Nephron progenitor cell (in vitro differentiated cells): ENCODE results near the gene PLEKHS1.

Experiments used
- DNase-seq: peaks from one replicate; pipeline ENCODE4 v3.0.0; 2021
- H3K27ac Mint-ChIP-seq: 2 replicates; pipeline ENCODE4 v1.8.0; 2021; ENCODE audit warnings: mild to moderate bottlenecking, moderate library complexity, mixed read lengths
- H3K27me3 Mint-ChIP-seq: 2 replicates; pipeline ENCODE4 v1.8.0; 2021; ENCODE audit warnings: mild to moderate bottlenecking, low read depth, mixed read lengths; ENCODE audit not compliant: poor library complexity
- H3K36me3 Mint-ChIP-seq: 2 replicates; pipeline ENCODE4 v1.8.0; 2021; ENCODE audit warnings: low read depth, mixed read lengths
- H3K4me1 Mint-ChIP-seq: 2 replicates; pipeline ENCODE4 v1.8.0; 2021; ENCODE audit warnings: mixed read lengths
- H3K4me3 Mint-ChIP-seq: 2 replicates; pipeline ENCODE4 v1.8.0; 2021; ENCODE audit warnings: mild to moderate bottlenecking, moderate library complexity, mixed read lengths
- H3K9me3 Mint-ChIP-seq: 2 replicates; pipeline ENCODE4 v1.8.0; 2021; ENCODE audit warnings: mild to moderate bottlenecking, moderate library complexity, mixed read lengths
- CTCF ChIP-seq: fragments of 200-600 bp; sonication (generic); IDR thresholded peaks from 2 replicates; pipeline ENCODE4 v1.5.0; 2021; ENCODE audit warnings: antibody characterized with exemption

The PLEKHS1 gene

GRCh38 chr10:113754125-113754524 is 2.6 kb downstream of the PLEKHS1 start:
- DNase-seq, result no peak
- H3K27me3 Mint-ChIP-seq, result peaks cover 3% of the 10 kb centered on the region
- H3K27ac Mint-ChIP-seq, result no peak overlapping the region
- TF ChIP-seq CTCF, result no peak
- H3K4me1 Mint-ChIP-seq, result peaks cover 6% of the 10 kb centered on the region
- H3K9me3 Mint-ChIP-seq, result no peaks in the 10 kb centered on the region
- H3K4me3 Mint-ChIP-seq, result no peak overlapping the region
- no peaks in the 10 kb centered on the region for H3K36me3 Mint-ChIP-seq

GRCh38 chr10:113754768-113755167 is 3.3 kb downstream of the PLEKHS1 start:
- no peak for TF ChIP-seq CTCF
- H3K4me1 Mint-ChIP-seq, result peaks cover 6% of the 10 kb centered on the region
- no peaks in the 10 kb centered on the region for H3K36me3 Mint-ChIP-seq
- H3K4me3 Mint-ChIP-seq, result no peak overlapping the region
- no peak overlapping the region for H3K27ac Mint-ChIP-seq
- H3K27me3 Mint-ChIP-seq, result peaks cover 3% of the 10 kb centered on the region
- DNase-seq, result no peak
- H3K9me3 Mint-ChIP-seq, result no peaks in the 10 kb centered on the region

GRCh38 chr10:113756940-113757543 is 5.6 kb downstream of the PLEKHS1 start:
- Mint-ChIP-seq H3K36me3 (no peaks in the 10 kb centered on the region), H3K27me3 (peaks cover 3% of the 10 kb centered on the region), H3K27ac (no peak overlapping the region)

GRCh38 chr10:113762083-113762482 is 10.6 kb downstream of the PLEKHS1 start:
- Mint-ChIP-seq H3K4me3 (no peak overlapping the region), H3K4me1 (no peaks in the 10 kb centered on the region), H3K36me3 (peaks cover 3% of the 10 kb centered on the region), H3K27ac (no peak overlapping the region), H3K27me3 (no peaks in the 10 kb centered on the region), H3K9me3 (peaks cover 18% of the 10 kb centered on the region)
- DNase-seq, result no peak
- no peak for TF ChIP-seq CTCF

More at GRCh38 chr10:113756940-113757543, 5.6 kb downstream of the PLEKHS1 start:
- no peak for DNase-seq
- Mint-ChIP-seq H3K9me3 (no peaks in the 10 kb centered on the region), H3K4me1 (peaks cover 6% of the 10 kb centered on the region), H3K4me3 (no peak overlapping the region)
- no peak for TF ChIP-seq CTCF

- Mint-ChIP-seq H3K4me3 (no peak overlapping the region), H3K36me3 (peaks cover 3% of the 10 kb centered on the region), H3K4me1 (no peaks in the 10 kb centered on the region), H3K9me3 (peaks cover 18% of the 10 kb centered on the region), H3K27me3 (peaks cover 4% of the 10 kb centered on the region), H3K27ac (no peak overlapping the region)
- DNase-seq, result no peak
- TF ChIP-seq CTCF, result no peak
These were observed 13.1 kb downstream of the PLEKHS1 start for GRCh38 chr10:113764582-113764981.

GRCh38 chr10:113765910-113766309 is 14.4 kb downstream of the PLEKHS1 start:
- H3K9me3 Mint-ChIP-seq, result peaks cover 18% of the 10 kb centered on the region
- TF ChIP-seq CTCF, result no peak
- peaks cover 3% of the 10 kb centered on the region for H3K36me3 Mint-ChIP-seq
- H3K4me3 Mint-ChIP-seq, result no peak overlapping the region
- no peak overlapping the region for H3K27ac Mint-ChIP-seq
- peaks cover 5% of the 10 kb centered on the region for H3K27me3 Mint-ChIP-seq
- no peak for DNase-seq
- no peaks in the 10 kb centered on the region for H3K4me1 Mint-ChIP-seq
